GM12878 (cell line): Measurements from ENCODE around the gene NOL12. TPM values are rescaled to one million over a fixed set of nuclear protein-coding genes. Genes with fewer than 3 reads are reported as not detected.
"Not testable (repeated sequence)": the region's sequence is repeated elsewhere in the genome, so short reads cannot be mapped to it uniquely, and the experiment has no call there.

Experiments used
- ATAC-seq: fragments of 200-7000 bp; cut with Tn5 transposase; 3 replicates; pipeline ENCODE4 v1.9.1; 2020; ENCODE audit warnings: mild to moderate bottlenecking, moderate library complexity
- BruUV-seq: library from RNA; stranded (reverse); fragments of 400-500 nt; replicated peaks from 2 replicates; lab custom pipeline; 2021; lab: Mats Ljungman, UMichigan
- CTCF ChIA-PET: fragments of 300-600 bp; sonication (Branson Sonifier 250); formaldehyde crosslinking; extraction: SDS; loops from one replicate; lab custom pipeline; 2021; ENCODE audit warnings: inconsistent platforms; lab: Yijun Ruan, JAX
- POLR2A ChIA-PET: fragments of 350-600 bp; formaldehyde crosslinking; extraction: SDS; loops from one replicate; lab custom pipeline; 2021; ENCODE audit warnings: inconsistent platforms; lab: Charles Lee
- RAD21 ChIA-PET: fragments of 300-600 bp; sonication (Branson Sonifier 250); formaldehyde crosslinking; loops from one replicate; lab custom pipeline; 2023; ENCODE audit warnings: antibody characterized with exemption; ENCODE audit not compliant: unreplicated experiment; lab: Charles Lee
- SMC1A ChIA-PET: fragments of 300-600 bp; sonication (Branson Sonifier 250); formaldehyde crosslinking; loops from one replicate; lab custom pipeline; 2023; ENCODE audit not compliant: unreplicated experiment, uncharacterized antibody; lab: Charles Lee
- DNase-seq: peaks from one replicate; pipeline ENCODE4 v3.0.0-alpha.2; 2011; ENCODE audit warnings: low read depth, low spot score
- FAIRE-seq: peaks from 3 replicates; lab custom pipeline; 2011; peaks lifted over from hg19 to GRCh38; lab: Jason Lieb, UNC
- H2AFZ ChIP-seq: 2 replicates; pipeline ENCODE4 v1.6.0; 2011; ENCODE audit warnings: low read depth, low read length, control low read depth; ENCODE audit not compliant: control insufficient read depth
- H3K27ac ChIP-seq: 2 replicates; pipeline ENCODE4 v1.5.1; 2011; ENCODE audit warnings: control low read depth; ENCODE audit not compliant: control insufficient read depth, insufficient read depth
- H3K27me3 ChIP-seq, 2 experiments: replicated peaks in 1 of 2; 2 replicates each; pipeline versions ENCODE4 v1.6.0 to v1.6.1; 2011; ENCODE audit warnings: low read length in 1 of 2; ENCODE audit not compliant: control insufficient read depth in 2 of 2, insufficient read depth in 2 of 2
- H3K36me3 ChIP-seq, 2 experiments: 2 replicates each; pipeline ENCODE4 v1.5.1; 2011; ENCODE audit warnings: low read length in 1 of 2; ENCODE audit not compliant: control insufficient read depth in 2 of 2, insufficient read depth in 2 of 2
- H3K4me1 ChIP-seq: 2 replicates; pipeline ENCODE4 v1.6.1; 2011; ENCODE audit warnings: mild to moderate bottlenecking, low read length, moderate library complexity, mixed read lengths; ENCODE audit not compliant: control insufficient read depth, insufficient read depth
- H3K4me2 ChIP-seq: 2 replicates; pipeline ENCODE4 v1.6.0; 2011; ENCODE audit warnings: control low read depth; ENCODE audit not compliant: control insufficient read depth, insufficient read depth
- H3K4me3 ChIP-seq: fragments of 200-600 bp; sonication (generic); 2 replicates; pipeline ENCODE4 v1.5.1; 2016
- H3K79me2 ChIP-seq: 2 replicates; pipeline ENCODE4 v1.6.0; 2011; ENCODE audit warnings: low read length; ENCODE audit not compliant: control insufficient read depth, insufficient read depth
- H3K9ac ChIP-seq: 2 replicates; pipeline ENCODE4 v1.8.0; 2011; ENCODE audit warnings: low read length, control low read depth, mixed read lengths; ENCODE audit not compliant: control insufficient read depth, insufficient read depth
- H3K9me3 ChIP-seq: replicated peaks from 3 replicates; pipeline ENCODE4 v1.5.1; 2011; ENCODE audit warnings: mild to moderate bottlenecking, low read length; ENCODE audit not compliant: control insufficient read depth, insufficient read depth
- H4K20me1 ChIP-seq: 2 replicates; pipeline ENCODE4 v1.6.0; 2011; ENCODE audit not compliant: control insufficient read depth, insufficient read depth
- CBX5 ChIP-seq: sonication (generic); IDR thresholded peaks from 2 replicates; pipeline ENCODE4 v1.6.1; 2016; ENCODE audit warnings: low read depth, moderate library complexity, mild to moderate bottlenecking, inconsistent platforms
- CHD1 ChIP-seq: IDR thresholded peaks from 2 replicates; pipeline ENCODE4 v1.6.1; 2012; ENCODE audit warnings: low read depth, low read length, improper control_type of control experiment
- MTA3 ChIP-seq: IDR thresholded peaks from 2 replicates; pipeline ENCODE4 v1.6.1; 2012; ENCODE audit warnings: low read length, inconsistent platforms, borderline replicate concordance
- PML ChIP-seq: IDR thresholded peaks from 2 replicates; pipeline ENCODE4 v1.6.1; 2012; ENCODE audit warnings: low read length, inconsistent platforms
- POLR2AphosphoS5 ChIP-seq: IDR thresholded peaks from 2 replicates; pipeline ENCODE4 v1.6.1; 2011; ENCODE audit warnings: mild to moderate bottlenecking, low read length, inconsistent platforms
- RUNX3 ChIP-seq: IDR thresholded peaks from 2 replicates; pipeline ENCODE4 v1.6.1; 2012; ENCODE audit warnings: low read length, inconsistent platforms
- SIX5 ChIP-seq: IDR thresholded peaks from 2 replicates; pipeline ENCODE4 v1.6.1; 2011; ENCODE audit warnings: mild to moderate bottlenecking, low read depth, low read length, moderate library complexity; ENCODE audit not compliant: severe bottlenecking
- SREBF1 ChIP-seq: IDR thresholded peaks from 2 replicates; pipeline ENCODE4 v1.6.1; 2012; ENCODE audit warnings: mild to moderate bottlenecking, low read length
- YY1 ChIP-seq: IDR thresholded peaks from 2 replicates; pipeline ENCODE4 v1.6.1; 2011; ENCODE audit warnings: low read depth, mild to moderate bottlenecking, low read length
- ZBED1 ChIP-seq: IDR thresholded peaks from 2 replicates; pipeline ENCODE4 v1.6.1; 2016; ENCODE audit warnings: borderline replicate concordance
- WGBS: methylation state at CpG from one replicate; pipeline ENCODE4 v1.1.6; 2016; ENCODE audit warnings: low lambda C conversion rate; ENCODE audit not compliant: insufficient replicate concordance, insufficient coverage; ENCODE audit errors: missing lambda C conversion rate; 5-methylcytosine and 5-hydroxymethylcytosine counted together
- in situ Hi-C: fragments of 300-500 bp; cut with MboI; formaldehyde crosslinking; loops from 9 replicates; pipeline ENCODE4 v1.14.3; 2018; ENCODE audit warnings: mixed read lengths
- intact Hi-C: fragments of 100-400 bp; cut with micrococcal nuclease; formaldehyde crosslinking; loops from one replicate; pipeline ENCODE4 v1.14.2; 2022; ENCODE audit not compliant: unreplicated experiment
- polyA plus RNA-seq, 11 experiments: library from polyadenylated mRNA; depleted of rRNA in 4 of 11; unstranded in 6 of 11; stranded (reverse) in 5 of 11; fragments of >200 nt; fragmentation: Nextera tagmentation in 4 of 11; fragmentation: Illumina TruSeq in 1 of 11; extraction: Ambion mirVana in 4 of 11; extraction: Trizol in 1 of 11; gene quantifications; 1 replicate in 1 of 11; 2 replicates in 10 of 11; pipeline versions ENCODE4 v1.2.1 to v1.2.3, GENCODE V29; 2011 to 2016; ENCODE audit warnings: inconsistent platforms in 2 of 11, missing spikeins in 2 of 11, low read depth in 1 of 11
- total RNA-seq, 4 experiments: library from RNA; depleted of rRNA in 3 of 4; stranded (reverse); fragments of >200 nt in 3 of 4; fragmentation: Illumina TruSeq in 1 of 4; extraction: Trizol in 1 of 4; gene quantifications; 2 replicates each; pipeline versions ENCODE4 v1.2.1 to v1.2.3, GENCODE V29; 2013 to 2021
- TF ChIP-seq, protein P1 (sequence below): fragments of 450-650 bp; IDR thresholded peaks from 2 replicates; pipeline ENCODE4 v1.6.1; 2017; ENCODE audit warnings: low read depth, mild to moderate bottlenecking, moderate library complexity
- TF ChIP-seq, protein P2 (sequence below): fragments of 450-650 bp; IDR thresholded peaks from 2 replicates; pipeline ENCODE4 v1.6.1; 2017; ENCODE audit warnings: borderline replicate concordance

Gene NOL12
- total and polyA plus RNA-seq, 10 of the 15 experiments (the other 5 are each of a cell fraction or from before 2014, with no cell fraction given) = 3.3 to 69.4 (median 41.1) TPM

DNA sequence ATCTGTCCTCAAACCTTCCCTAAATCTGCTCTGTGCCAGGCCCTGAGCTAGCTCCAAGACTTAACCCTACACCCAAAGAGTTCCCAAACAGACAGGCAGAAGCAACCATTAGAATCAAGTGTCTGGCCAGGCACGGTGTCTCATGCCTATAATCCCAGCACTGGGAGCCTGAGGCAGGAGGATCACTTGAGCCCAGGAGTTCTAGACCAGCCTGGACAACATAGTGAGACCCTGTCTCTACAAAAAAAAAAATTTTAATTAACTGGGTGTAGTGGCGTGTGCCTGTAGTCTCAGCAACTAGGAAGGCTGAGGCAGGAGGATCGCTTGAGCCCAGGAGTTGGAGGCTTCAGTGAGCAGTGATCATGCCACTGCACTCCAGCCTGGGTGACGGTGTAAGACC lies 29.6 kb upstream of the NOL12 start:
- H3K9me3 ChIP-seq, H3K9ac ChIP-seq, H2AFZ ChIP-seq, H3K4me3 ChIP-seq, in situ Hi-C loops, FAIRE-seq, H3K27ac ChIP-seq, H3K4me2 ChIP-seq, ATAC-seq, intact Hi-C loops, H3K27me3 ChIP-seq, DNase-seq, BruUV-seq, H3K36me3 ChIP-seq, H4K20me1 ChIP-seq: not testable (repeated sequence)
- H3K4me1 ChIP-seq = peaks cover 11% of the 10 kb centered on the region
- SMC1A ChIA-PET = interaction anchor here (1.0 to 5.7 kb wide), 2 partner anchors 16 to 30 kb away, joined by 4 to 108 read pairs; partner anchors contain the start of gene SH3BP1
- RAD21 ChIA-PET = interaction anchor here (3.7 to 9.1 kb wide), 2 partner anchors 16 to 31 kb away, joined by 31 to 173 read pairs; partner anchors contain the start of gene SH3BP1
- POLR2A ChIA-PET = interaction anchor here (1.2 to 9.6 kb wide), 4 partner anchors 14 to 83 kb away, joined by 3 to 209 read pairs (median 58); partner anchors contain the start of genes LGALS1 and NOL12
- peaks cover 31% of the 10 kb centered on the region for H3K79me2 ChIP-seq
- WGBS = 97% methylated on average over 4 of the region's 4 CpGs
- CTCF ChIA-PET = interaction anchor here (2.4 to 11.7 kb wide), 3 partner anchors 16 to 64 kb away, joined by 8 to 414 read pairs (median 261); partner anchors contain the start of genes LGALS1, NOL12 and SH3BP1

DNA sequence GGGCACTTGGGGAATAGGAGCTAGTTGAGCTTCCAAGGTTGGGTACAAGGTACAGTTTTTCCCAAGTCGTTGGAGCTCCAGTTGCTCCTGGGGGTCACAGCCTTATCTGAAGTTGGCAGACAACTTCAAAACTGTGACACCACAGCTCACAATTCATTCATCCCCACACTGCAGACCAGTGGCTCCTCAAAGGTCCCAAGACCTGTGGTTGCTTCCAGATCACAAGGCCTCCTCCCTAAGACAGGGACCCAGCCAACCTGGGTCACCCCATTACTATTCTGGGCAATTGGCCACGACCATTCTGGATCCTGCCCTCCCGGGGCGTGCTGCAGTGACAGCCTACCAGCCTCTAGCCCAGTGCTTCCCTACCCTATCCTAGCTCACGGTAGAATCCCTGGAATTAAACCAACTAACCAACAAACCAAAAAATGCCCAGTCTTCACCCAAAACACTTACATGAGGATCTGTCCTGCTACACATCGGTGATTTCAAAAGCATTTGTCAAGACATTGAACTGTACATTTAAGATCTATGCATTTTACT lies 28.5 kb upstream of the NOL12 start:
- intact Hi-C loops (no loop called here), in situ Hi-C loops (no loop called here)
- ATAC-seq (no peak), FAIRE-seq (no peak), DNase-seq (no peak)
- H4K20me1 ChIP-seq = no peaks in the 10 kb centered on the region
- ChIA-PET SMC1A (interaction anchor here (0.6 to 7.9 kb wide), 14 partner anchors 9 to 205 kb away, joined by 3 to 157 read pairs (median 6); partner anchors contain the start of genes ANKRD54, GCAT, GGA1 and LGALS1), POLR2A (interaction anchor here (0.6 to 9.6 kb wide), 20 partner anchors 10 to 297 kb away, joined by 3 to 209 read pairs (median 5); partner anchors contain the start of genes ANKRD54, GCAT, GGA1 and LGALS1), RAD21 (interaction anchor here (0.8 to 9.1 kb wide), 15 partner anchors 9 to 159 kb away, joined by 3 to 173 read pairs (median 5); partner anchors contain the start of genes GCAT, GGA1, LGALS1 and NOL12), CTCF (interaction anchor here (0.6 to 11.7 kb wide), 12 partner anchors 17 to 206 kb away, joined by 3 to 414 read pairs (median 9); partner anchors contain the start of genes GGA1, LGALS1, NOL12 and SH3BP1)
- peak overlapping the region; percentile 38 for H3K27ac ChIP-seq
- 2% methylated on average over 6 of the region's 6 CpGs for WGBS
- peaks cover 40% of the 10 kb centered on the region for H3K79me2 ChIP-seq
- H3K9ac ChIP-seq = peak overlapping the region; percentile 63
- H3K9me3 ChIP-seq = no peaks in the 10 kb centered on the region
- H3K36me3 ChIP-seq = peaks cover 0 to 4% of the 10 kb centered on the region in 2 experiments; a peak in 2 of 4 replicates
- peaks cover 12% of the 10 kb centered on the region for H3K4me1 ChIP-seq
- H3K27me3 ChIP-seq = no peaks in the 10 kb centered on the region
- TF ChIP-seq CBX5 (no peak), RUNX3 (0 out of 2 replicates have a peak, but pooled peaks have one; percentile 9), SIX5 (no peak), SREBF1 (0 out of 2 replicates have a peak, but pooled peaks have one; percentile 47), POLR2AphosphoS5 (peak; percentile 65; the same call in 1 of the 2 replicates), ZBED1 (peak; percentile 74), YY1 (no peak), PML (peak; percentile 57; the same call in 1 of the 2 replicates), MTA3 (peak; percentile 61; the same call in 1 of the 2 replicates), CHD1 (no peak)
- TF ChIP-seq, protein P1, sequence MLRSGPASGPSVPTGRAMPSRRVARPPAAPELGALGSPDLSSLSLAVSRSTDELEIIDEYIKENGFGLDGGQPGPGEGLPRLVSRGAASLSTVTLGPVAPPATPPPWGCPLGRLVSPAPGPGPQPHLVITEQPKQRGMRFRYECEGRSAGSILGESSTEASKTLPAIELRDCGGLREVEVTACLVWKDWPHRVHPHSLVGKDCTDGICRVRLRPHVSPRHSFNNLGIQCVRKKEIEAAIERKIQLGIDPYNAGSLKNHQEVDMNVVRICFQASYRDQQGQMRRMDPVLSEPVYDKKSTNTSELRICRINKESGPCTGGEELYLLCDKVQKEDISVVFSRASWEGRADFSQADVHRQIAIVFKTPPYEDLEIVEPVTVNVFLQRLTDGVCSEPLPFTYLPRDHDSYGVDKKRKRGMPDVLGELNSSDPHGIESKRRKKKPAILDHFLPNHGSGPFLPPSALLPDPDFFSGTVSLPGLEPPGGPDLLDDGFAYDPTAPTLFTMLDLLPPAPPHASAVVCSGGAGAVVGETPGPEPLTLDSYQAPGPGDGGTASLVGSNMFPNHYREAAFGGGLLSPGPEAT = no peak
- TF ChIP-seq, protein P2, sequence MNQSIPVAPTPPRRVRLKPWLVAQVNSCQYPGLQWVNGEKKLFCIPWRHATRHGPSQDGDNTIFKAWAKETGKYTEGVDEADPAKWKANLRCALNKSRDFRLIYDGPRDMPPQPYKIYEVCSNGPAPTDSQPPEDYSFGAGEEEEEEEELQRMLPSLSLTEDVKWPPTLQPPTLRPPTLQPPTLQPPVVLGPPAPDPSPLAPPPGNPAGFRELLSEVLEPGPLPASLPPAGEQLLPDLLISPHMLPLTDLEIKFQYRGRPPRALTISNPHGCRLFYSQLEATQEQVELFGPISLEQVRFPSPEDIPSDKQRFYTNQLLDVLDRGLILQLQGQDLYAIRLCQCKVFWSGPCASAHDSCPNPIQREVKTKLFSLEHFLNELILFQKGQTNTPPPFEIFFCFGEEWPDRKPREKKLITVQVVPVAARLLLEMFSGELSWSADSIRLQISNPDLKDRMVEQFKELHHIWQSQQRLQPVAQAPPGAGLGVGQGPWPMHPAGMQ = no peak
- BruUV-seq = no TSS peak
- peak overlapping the region; percentile 92 for H3K4me2 ChIP-seq
- peak overlapping the region; percentile 69 for H3K4me3 ChIP-seq
- peak overlapping the region; percentile 96 for H2AFZ ChIP-seq
